CD4-positive, alpha-beta T cell (primary cell): ENCODE measurements around the gene AIDA. TPM values are rescaled to one million over a fixed set of nuclear protein-coding genes. Genes with fewer than 3 reads are reported as not detected.

Source experiments
- ATAC-seq: fragments of 200-7000 bp; cut with Tn5 transposase; one replicate; pipeline ENCODE4 v1.10.0; 2022; ENCODE audit warnings: mild to moderate bottlenecking; ENCODE audit not compliant: poor library complexity
- CTCF ChIA-PET: fragments of 350-600 bp; sonication (Branson Sonifier 250); formaldehyde crosslinking; loops from one replicate; lab custom pipeline; 2021; ENCODE audit warnings: antibody characterized with exemption, inconsistent platforms; lab: Charles Lee
- POLR2A ChIA-PET: fragments of 350-600 bp; sonication (Branson Sonifier 250); formaldehyde crosslinking; loops from one replicate; lab custom pipeline; 2021; ENCODE audit warnings: antibody characterized with exemption, inconsistent platforms; lab: Charles Lee
- DNase-seq, 14 experiments: peaks; one replicate each; pipeline ENCODE4 v3.0.0-alpha.2; 2013 to 2020; ENCODE audit warnings: mixed read lengths in 2 of 14
- H3K27ac ChIP-seq, 2 donors: one replicate each; pipeline versions ENCODE4 v1.5.1 to v1.7.0; 2013; ENCODE audit warnings: low read length in 2 of 2, low read depth in 1 of 2, mild to moderate bottlenecking in 1 of 2
- H3K27me3 ChIP-seq, 2 experiments: 1 replicate in 1 of 2; 2 replicates in 1 of 2; pipeline versions ENCODE4 v1.6.1 to v1.7.0; 2013; ENCODE audit warnings: low read length in 2 of 2, control low read depth in 1 of 2, mild to moderate bottlenecking in 1 of 2, moderate library complexity in 1 of 2; ENCODE audit not compliant: insufficient read depth in 2 of 2, control insufficient read depth in 1 of 2
- H3K36me3 ChIP-seq: one replicate; pipeline ENCODE4 v1.6.1; 2013; ENCODE audit warnings: low read length, control low read depth; ENCODE audit not compliant: insufficient read depth
- H3K4me1 ChIP-seq: one replicate; pipeline ENCODE4 v1.6.1; 2013; ENCODE audit warnings: low read length, control low read depth; ENCODE audit not compliant: insufficient read depth
- H3K4me3 ChIP-seq: one replicate; pipeline ENCODE4 v1.5.1; 2013; ENCODE audit warnings: mild to moderate bottlenecking, low read length, moderate library complexity
- H3K9me3 ChIP-seq, 2 experiments: 1 replicate in 1 of 2; 2 replicates in 1 of 2; pipeline versions ENCODE4 v1.6.1 to v1.7.0; 2013; ENCODE audit warnings: low read length in 2 of 2, mild to moderate bottlenecking in 2 of 2, control low read depth in 1 of 2, moderate library complexity in 1 of 2; ENCODE audit not compliant: control insufficient read depth in 1 of 2, insufficient read depth in 1 of 2
- H3K27ac Mint-ChIP-seq: one replicate; pipeline ENCODE4 v1.8.0; 2020; ENCODE audit warnings: mixed read lengths
- H3K27me3 Mint-ChIP-seq: one replicate; pipeline ENCODE4 v1.8.0; 2021; ENCODE audit warnings: mixed read lengths
- H3K36me3 Mint-ChIP-seq: one replicate; pipeline ENCODE4 v1.8.0; 2021; ENCODE audit warnings: low read depth, mixed read lengths
- H3K4me1 Mint-ChIP-seq: one replicate; pipeline ENCODE4 v1.8.0; 2021; ENCODE audit warnings: low read depth, mixed read lengths
- H3K4me3 Mint-ChIP-seq: one replicate; pipeline ENCODE4 v1.8.0; 2020; ENCODE audit warnings: mild to moderate bottlenecking, mixed read lengths
- H3K9me3 Mint-ChIP-seq: one replicate; pipeline ENCODE4 v1.8.0; 2020; ENCODE audit warnings: mixed read lengths
- intact Hi-C, 2 experiments: fragments of 100-400 bp; cut with DNase I in 1 of 2; cut with micrococcal nuclease in 1 of 2; formaldehyde crosslinking; loops; one replicate each; pipeline versions ENCODE4 v1.15.1 to v1.9.0; 2023 to 2025; cut with DNase I, micrococcal nuclease
- polyA plus RNA-seq, 2 donors: library from polyadenylated mRNA; unstranded; fragments of 120-200 nt; gene quantifications; one replicate each; pipeline ENCODE4 v1.2.1, GENCODE V29; 2013
- total RNA-seq, 174 experiments: library from RNA in 2 of 174; stranded (reverse) in 2 of 174; gene quantifications; one replicate each; pipeline ENCODE4 v1.2.3 and lab custom pipeline; 2021 to 2026
- TF ChIP-seq, protein P1 (sequence below): fragments of 200-600 bp; IDR thresholded peaks from one replicate; pipeline ENCODE4 v1.8.0; 2022; ENCODE audit warnings: antibody characterized with exemption, mild to moderate bottlenecking

AIDA gene, protein sequence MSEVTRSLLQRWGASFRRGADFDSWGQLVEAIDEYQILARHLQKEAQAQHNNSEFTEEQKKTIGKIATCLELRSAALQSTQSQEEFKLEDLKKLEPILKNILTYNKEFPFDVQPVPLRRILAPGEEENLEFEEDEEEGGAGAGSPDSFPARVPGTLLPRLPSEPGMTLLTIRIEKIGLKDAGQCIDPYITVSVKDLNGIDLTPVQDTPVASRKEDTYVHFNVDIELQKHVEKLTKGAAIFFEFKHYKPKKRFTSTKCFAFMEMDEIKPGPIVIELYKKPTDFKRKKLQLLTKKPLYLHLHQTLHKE
- total RNA-seq (10 to 100 TPM; 23.6 to 25.1 TPM), total RNA-seq (lab: John Stamatoyannopoulos, UW) (7.8 to 90.6 (median 34.0) reads per million in 172 experiments)
- 59.0 TPM for polyA plus RNA-seq (2013, experiment 1 of 2)
- 60.1 TPM for polyA plus RNA-seq (2013, experiment 2 of 2)

DNA sequence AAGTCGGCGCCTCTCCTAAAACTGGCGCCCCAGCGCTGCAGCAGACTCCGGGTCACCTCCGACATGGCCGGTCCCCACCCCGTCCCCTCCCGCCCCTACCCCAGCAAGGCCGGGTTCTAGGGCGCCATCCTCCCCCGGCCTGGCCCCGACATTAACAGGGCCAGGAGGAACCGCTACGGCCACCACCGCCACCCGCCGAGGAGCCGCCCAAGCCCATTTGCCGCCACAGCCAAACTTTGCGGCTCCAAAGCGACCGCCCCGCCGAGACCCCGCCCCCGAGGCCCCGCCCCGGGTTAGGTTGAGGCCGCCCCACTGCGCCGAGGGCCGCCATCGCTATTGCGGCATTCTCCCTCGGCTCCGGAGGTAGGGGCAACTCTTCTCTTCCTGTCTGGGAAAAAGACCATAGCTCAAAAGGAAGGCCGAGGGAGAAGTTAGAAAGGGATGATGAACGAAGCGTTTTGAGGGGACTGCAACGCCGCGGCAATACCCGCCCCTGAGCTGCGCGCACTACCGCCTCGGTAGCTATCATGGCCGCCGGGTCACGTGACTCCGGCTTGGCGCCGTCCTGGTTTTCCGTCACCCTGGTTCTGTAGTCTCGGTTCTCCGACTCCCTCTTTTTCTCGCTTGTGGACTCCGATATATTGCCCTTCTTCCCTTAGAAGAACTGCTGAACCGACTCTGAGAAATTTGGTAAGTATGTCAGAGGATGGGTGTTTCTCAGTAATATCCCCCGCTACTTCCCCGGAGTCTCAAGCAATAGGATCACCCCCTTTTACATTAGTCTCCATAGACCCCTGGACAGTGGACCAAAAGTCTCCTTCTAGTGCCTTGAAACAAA is at the start of gene AIDA, which contains the start of gene BROX:
Gene AIDA (minus strand): TSS at position 239 of the 838 bp plus-strand sequence. CDS start 174 bp downstream, at position 65.
Gene BROX (plus strand): TSS at position 312 of the 838 bp plus-strand sequence. CDS start 3,136 bp downstream, outside the sequence.
- H3K4me3 ChIP-seq: peak within 1 kb of the TSS; percentile 90
- H3K4me3 Mint-ChIP-seq: peak within 1 kb of the TSS; percentile 99
- CTCF ChIA-PET: interaction anchor here (1.1 to 2.7 kb wide), 7 partner anchors 9 to 970 kb away, joined by 3 to 14 read pairs (median 5); partner anchors contain the start of gene DUSP10
- H3K9me3 ChIP-seq: no peaks in the 10 kb centered on the region
- POLR2A ChIA-PET: interaction anchor here (0.6 to 2.6 kb wide), 38 partner anchors 9 to 1470 kb away, joined by 3 to 70 read pairs (median 6); partner anchors contain the start of genes DEGS1, DUSP10, FAM177B and SUSD4
- H3K27ac Mint-ChIP-seq: peak within 1 kb of the TSS; percentile 100
- H3K4me1 Mint-ChIP-seq: peaks cover 59% of the 10 kb centered on the region
- H3K27ac ChIP-seq: peak within 1 kb of the TSS; percentile 97 to 98
- H3K36me3 Mint-ChIP-seq: peaks cover 63% of the 10 kb centered on the region
- intact Hi-C loops: loop anchor here (1.0 to 10.0 kb wide), 5 partner anchors 57 to 1722 kb away; partner anchors contain the start of gene WDR26 (in 1 of the 2)
- TF ChIP-seq, protein P1, sequence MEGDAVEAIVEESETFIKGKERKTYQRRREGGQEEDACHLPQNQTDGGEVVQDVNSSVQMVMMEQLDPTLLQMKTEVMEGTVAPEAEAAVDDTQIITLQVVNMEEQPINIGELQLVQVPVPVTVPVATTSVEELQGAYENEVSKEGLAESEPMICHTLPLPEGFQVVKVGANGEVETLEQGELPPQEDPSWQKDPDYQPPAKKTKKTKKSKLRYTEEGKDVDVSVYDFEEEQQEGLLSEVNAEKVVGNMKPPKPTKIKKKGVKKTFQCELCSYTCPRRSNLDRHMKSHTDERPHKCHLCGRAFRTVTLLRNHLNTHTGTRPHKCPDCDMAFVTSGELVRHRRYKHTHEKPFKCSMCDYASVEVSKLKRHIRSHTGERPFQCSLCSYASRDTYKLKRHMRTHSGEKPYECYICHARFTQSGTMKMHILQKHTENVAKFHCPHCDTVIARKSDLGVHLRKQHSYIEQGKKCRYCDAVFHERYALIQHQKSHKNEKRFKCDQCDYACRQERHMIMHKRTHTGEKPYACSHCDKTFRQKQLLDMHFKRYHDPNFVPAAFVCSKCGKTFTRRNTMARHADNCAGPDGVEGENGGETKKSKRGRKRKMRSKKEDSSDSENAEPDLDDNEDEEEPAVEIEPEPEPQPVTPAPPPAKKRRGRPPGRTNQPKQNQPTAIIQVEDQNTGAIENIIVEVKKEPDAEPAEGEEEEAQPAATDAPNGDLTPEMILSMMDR: no peak
- H3K27me3 ChIP-seq: no peaks in the 10 kb centered on the region
- H3K9me3 Mint-ChIP-seq: no peaks in the 10 kb centered on the region
- ATAC-seq: peak; percentile 74
- no peaks in the 10 kb centered on the region for H3K27me3 Mint-ChIP-seq
- peaks cover 24% of the 10 kb centered on the region for H3K4me1 ChIP-seq
- peaks cover 34% of the 10 kb centered on the region for H3K36me3 ChIP-seq
- DNase-seq: peak; percentile 90 to 98 (median 96)

DNA sequence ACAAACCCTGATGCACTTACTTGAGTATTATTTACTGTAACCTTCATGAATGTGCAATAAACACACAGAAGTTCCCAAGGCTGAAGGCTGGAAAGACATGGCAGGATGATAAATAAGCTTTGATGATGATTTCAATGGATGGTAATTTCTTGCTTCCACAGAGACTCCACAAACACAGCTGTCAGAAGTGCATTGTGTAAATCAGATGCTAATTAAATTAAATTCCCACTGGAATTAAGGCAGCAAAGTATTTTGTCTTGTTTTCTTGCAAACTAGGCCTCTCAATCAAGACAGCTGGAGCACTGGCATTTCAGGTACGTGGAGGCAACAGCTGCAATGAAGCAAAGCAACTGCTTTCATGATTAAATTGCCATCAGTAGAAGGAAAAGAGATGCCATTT is 48.8 kb upstream of the AIDA start:
- Histone ChIP-seq H3K4me3 (no peak overlapping the region), H3K36me3 (no peaks in the 10 kb centered on the region), H3K9me3 (no peaks in the 10 kb centered on the region), H3K27me3 (peaks cover 0 to 2% of the 10 kb centered on the region in 2 experiments), H3K4me1 (no peaks in the 10 kb centered on the region), H3K27ac (no peak overlapping the region)
- H3K36me3 Mint-ChIP-seq: no peaks in the 10 kb centered on the region
- TF ChIP-seq, protein P1: no peak
- H3K27me3 Mint-ChIP-seq: peaks cover 31% of the 10 kb centered on the region
- intact Hi-C loops: no loop called here
- POLR2A ChIA-PET: no interaction called here
- H3K4me3 Mint-ChIP-seq: no peak overlapping the region
- no peaks in the 10 kb centered on the region for H3K9me3 Mint-ChIP-seq
- no peak for DNase-seq
- no peak for ATAC-seq
- no peaks in the 10 kb centered on the region for H3K4me1 Mint-ChIP-seq
- H3K27ac Mint-ChIP-seq: no peak overlapping the region
- CTCF ChIA-PET: no interaction called here

DNA sequence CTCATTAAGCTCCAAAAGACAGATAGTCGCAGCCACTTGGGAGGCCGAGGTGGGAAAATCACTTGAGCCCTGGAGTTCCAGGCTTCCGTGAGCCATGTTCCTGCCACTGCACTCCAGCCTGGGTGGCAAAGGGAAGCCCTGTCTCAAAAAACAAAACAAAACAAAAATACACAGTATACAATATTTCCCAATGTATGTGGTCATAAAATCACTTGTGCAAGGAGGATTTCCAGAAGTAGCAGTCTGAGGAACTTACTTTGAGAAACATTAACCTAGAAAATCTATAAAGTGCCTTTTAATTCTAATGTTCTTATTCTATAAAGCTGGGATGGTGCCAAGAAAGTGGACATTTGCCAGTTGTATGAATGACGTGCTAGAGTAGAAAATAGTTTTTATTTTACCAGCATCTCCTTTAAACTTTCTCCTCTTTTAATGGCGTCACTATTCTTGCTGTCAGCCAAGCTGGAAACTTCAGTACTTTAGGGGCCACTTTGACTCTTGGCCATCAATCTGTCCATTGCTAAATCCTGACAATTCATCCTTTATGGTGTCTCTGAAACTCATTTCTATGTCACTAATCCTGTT is 47.3 kb upstream of the AIDA start:
- Histone ChIP-seq H3K4me3 (no peak overlapping the region), H3K27me3 (peaks cover 0 to 2% of the 10 kb centered on the region in 2 experiments), H3K9me3 (no peaks in the 10 kb centered on the region), H3K4me1 (no peaks in the 10 kb centered on the region), H3K36me3 (no peaks in the 10 kb centered on the region), H3K27ac (no peak overlapping the region)
- POLR2A ChIA-PET: interaction anchor here (0.6 kb wide), 1 partner anchor 1365 kb away, joined by 3 read pairs; no protein-coding TSS in a partner anchor
- CTCF ChIA-PET: interaction anchor here (0.9 kb wide), 1 partner anchor 10 kb away, joined by 3 read pairs; no protein-coding TSS in a partner anchor
- TF ChIP-seq, protein P1: no peak
- Mint-ChIP-seq H3K27me3 (peaks cover 29% of the 10 kb centered on the region), H3K4me3 (no peak overlapping the region), H3K36me3 (no peaks in the 10 kb centered on the region), H3K4me1 (no peaks in the 10 kb centered on the region), H3K27ac (no peak overlapping the region), H3K9me3 (no peaks in the 10 kb centered on the region)
- DNase-seq (no peak), ATAC-seq (no peak)
- intact Hi-C loops: no loop called here
